Tibial nerve (tissue), 4 donors: Measurements from ENCODE around the gene CDK6. TPM values are rescaled to one million over a fixed set of nuclear protein-coding genes. Genes with fewer than 3 reads are reported as not detected.

ENCODE experiments used
- DNase-seq, 2 donors: peaks; one replicate each; pipeline ENCODE4 v3.0.0-alpha.2; 2019; ENCODE audit warnings: low spot score in 2 of 2
- H3K27ac ChIP-seq, 4 donors: fragments of 200-600 bp; sonication (generic) in 3 of 4; one replicate each; pipeline ENCODE4 v1.5.1; 2017 to 2019; ENCODE audit warnings: mild to moderate bottlenecking in 1 of 4
- H3K27me3 ChIP-seq, 2 donors: fragments of 200-600 bp; sonication (generic) in 1 of 2; one replicate each; pipeline versions ENCODE4 v1.5.1 to v1.6.0; 2017 to 2019
- H3K36me3 ChIP-seq, 3 donors: fragments of 200-600 bp; sonication (generic); one replicate each; pipeline ENCODE4 v1.5.1; 2018 to 2019
- H3K4me1 ChIP-seq, 4 donors: fragments of 200-600 bp; sonication (generic) in 3 of 4; one replicate each; pipeline ENCODE4 v1.5.1; 2017 to 2019
- H3K4me3 ChIP-seq, 4 donors: fragments of 200-600 bp; sonication (generic) in 3 of 4; one replicate each; pipeline ENCODE4 v1.5.1; 2017 to 2019; ENCODE audit warnings: mild to moderate bottlenecking in 1 of 4, moderate library complexity in 1 of 4
- H3K9me3 ChIP-seq, 4 donors: fragments of 200-600 bp; sonication (generic) in 3 of 4; one replicate each; pipeline ENCODE4 v1.5.1; 2017 to 2019
- CTCF ChIP-seq, 5 experiments: fragments of 200-600 bp in 3 of 5; fragments of 450-650 bp in 2 of 5; sonication (generic) in 3 of 5; IDR thresholded peaks; one replicate each; pipeline ENCODE4 v1.5.1; 2016 to 2019; ENCODE audit warnings: antibody characterized with exemption in 5 of 5, mild to moderate bottlenecking in 3 of 5, moderate library complexity in 2 of 5
- EP300 ChIP-seq, 2 donors: sonication (generic); formaldehyde crosslinking; IDR thresholded peaks; one replicate each; pipeline ENCODE4 v1.6.1; 2017; ENCODE audit warnings: antibody characterized with exemption in 2 of 2, mild to moderate bottlenecking in 1 of 2
- POLR2A ChIP-seq, 2 donors: fragments of 450-650 bp; IDR thresholded peaks; one replicate each; pipeline ENCODE4 v1.6.1; 2017; ENCODE audit warnings: antibody characterized with exemption in 2 of 2, mild to moderate bottlenecking in 2 of 2, moderate library complexity in 2 of 2
- WGBS, 2 donors: methylation state at CpG; one replicate each; pipeline ENCODE4 v1.1.5; 2018; 5-methylcytosine and 5-hydroxymethylcytosine counted together
- total RNA-seq, 4 donors: library from RNA; depleted of rRNA; stranded (reverse); fragments of >200 nt; gene quantifications; one replicate each; pipeline ENCODE4 v1.1.0, GENCODE V29; 2016

The CDK6 gene
- total RNA-seq, 4 donors from 2014 or later, result 14.4 to 45.4 (median 26.6) TPM

DNA sequence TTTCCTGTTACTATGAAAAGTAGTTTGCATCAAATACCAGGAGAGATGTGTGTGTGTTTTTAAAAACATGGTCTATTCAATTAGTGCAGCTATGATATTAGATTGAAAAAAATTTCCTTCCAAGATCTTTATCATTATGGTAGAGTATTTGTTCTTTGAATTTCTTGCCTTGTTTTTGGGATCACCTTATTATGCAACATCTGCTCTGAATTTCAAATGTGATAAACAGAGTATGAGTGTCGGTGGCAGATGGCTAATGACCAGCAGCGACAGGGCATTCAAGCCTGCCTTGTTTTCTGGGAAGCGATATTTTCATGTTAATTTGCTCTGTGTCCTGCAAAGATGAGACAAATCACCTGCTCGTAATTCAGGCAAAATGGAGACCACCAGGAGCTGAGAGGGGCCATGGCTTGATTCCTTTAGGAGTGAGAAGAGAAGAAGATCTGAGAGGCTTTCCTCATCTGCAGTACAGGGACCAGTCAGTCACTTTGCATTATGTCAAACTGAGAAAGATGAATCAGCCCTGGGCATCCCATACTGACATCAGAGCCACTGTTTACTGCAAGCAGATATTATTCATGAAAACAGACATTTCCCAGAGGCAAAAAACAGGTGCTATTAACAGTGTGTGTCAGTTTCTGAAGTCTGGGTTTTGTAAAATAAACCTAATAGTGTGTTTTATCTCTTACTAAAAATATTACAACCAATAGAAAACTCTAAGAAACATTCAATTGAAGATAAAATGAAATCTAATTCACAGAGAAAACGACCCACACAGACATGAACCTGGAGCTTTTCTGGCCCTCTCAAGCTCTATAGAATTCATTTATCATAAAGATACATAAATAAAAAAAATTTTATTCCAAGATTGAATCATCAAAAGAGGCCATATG is 67.6 kb downstream of the CDK6 start:
- Histone ChIP-seq H3K27ac (no peak overlapping the region), H3K4me1 (peaks cover 0 to 34% (median 9%) of the 10 kb centered on the region in 4 donors), H3K36me3 (peaks cover 0 to 11% (median 0%) of the 10 kb centered on the region in 3 donors), H3K9me3 (no peaks in the 10 kb centered on the region), H3K27me3 (no peaks in the 10 kb centered on the region), H3K4me3 (no peak overlapping the region)
- no peak for TF ChIP-seq EP300 (IDR thresholded peaks at IDR 0.05)
- no peak for TF ChIP-seq CTCF (IDR thresholded peaks at IDR 0.05)
- no peak for TF ChIP-seq POLR2A (IDR thresholded peaks at IDR 0.05)
- no peak for DNase-seq
- 77 to 85% methylated on average over 5 of the region's 5 CpGs for WGBS, 2 donors

- peaks cover 0 to 40% (median 9%) of the 10 kb centered on the region in 4 donors for H3K4me1 ChIP-seq
- TF ChIP-seq CTCF (IDR thresholded peaks at IDR 0.05) (no peak), POLR2A (IDR thresholded peaks at IDR 0.05) (no peak), EP300 (IDR thresholded peaks at IDR 0.05) (no peak)
Measured at GRCh38 chr7:92767437-92767836, 68.9 kb downstream of the CDK6 start.

DNA sequence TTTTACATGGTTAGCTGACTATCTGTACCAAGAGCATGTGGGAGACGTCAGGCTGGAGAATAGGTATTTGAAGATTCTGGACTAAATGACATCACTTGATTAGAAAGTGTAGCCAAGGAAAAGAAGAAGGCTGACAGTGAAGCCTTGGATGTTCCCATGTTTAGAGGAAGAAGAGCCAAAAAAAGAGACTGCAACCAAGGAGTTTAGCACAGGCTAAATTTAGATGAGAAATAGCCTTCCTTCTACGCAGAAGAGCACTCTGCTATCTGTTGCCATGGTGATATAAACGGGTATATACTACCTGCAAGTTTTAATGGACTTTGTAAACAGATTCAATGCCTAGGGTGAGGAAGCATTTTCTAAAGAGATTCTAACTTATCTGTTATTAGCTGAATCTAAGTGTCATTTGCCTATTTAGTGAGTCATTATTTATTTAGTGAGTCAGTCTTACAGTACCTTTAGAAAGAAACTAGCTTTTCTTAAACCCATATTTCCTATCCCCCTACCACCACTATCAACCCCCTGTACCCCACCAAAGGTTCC is 69.8 kb downstream of the CDK6 start:
- Histone ChIP-seq H3K27me3 (no peaks in the 10 kb centered on the region), H3K4me3 (no peak overlapping the region), H3K27ac (peak overlapping the region in 3 of 4 donors; percentile 46 to 78 (median 70)), H3K9me3 (no peaks in the 10 kb centered on the region), H3K36me3 (no peaks in the 10 kb centered on the region), H3K4me1 (peaks cover 0 to 40% (median 9%) of the 10 kb centered on the region in 4 donors)
- 32 to 47% methylated on average over 3 of the region's 3 CpGs for WGBS, 2 donors
- no peak for TF ChIP-seq CTCF (IDR thresholded peaks at IDR 0.05)
- no peak for TF ChIP-seq EP300 (IDR thresholded peaks at IDR 0.05)
- TF ChIP-seq POLR2A (IDR thresholded peaks at IDR 0.05), result no peak
- DNase-seq, result peak in 1 of 2 donors; percentile 15

More at GRCh38 chr7:92767437-92767836, 68.9 kb downstream of the CDK6 start:
- H3K27ac ChIP-seq, result peak overlapping the region in 2 of 4 donors; percentile 70 to 78
- H3K27me3 ChIP-seq, result no peaks in the 10 kb centered on the region
- peaks cover 0 to under 1% (median 0%) of the 10 kb centered on the region in 3 donors for H3K36me3 ChIP-seq
- no peaks in the 10 kb centered on the region for H3K9me3 ChIP-seq
- H3K4me3 ChIP-seq, result no peak overlapping the region
- DNase-seq, result no peak

DNA sequence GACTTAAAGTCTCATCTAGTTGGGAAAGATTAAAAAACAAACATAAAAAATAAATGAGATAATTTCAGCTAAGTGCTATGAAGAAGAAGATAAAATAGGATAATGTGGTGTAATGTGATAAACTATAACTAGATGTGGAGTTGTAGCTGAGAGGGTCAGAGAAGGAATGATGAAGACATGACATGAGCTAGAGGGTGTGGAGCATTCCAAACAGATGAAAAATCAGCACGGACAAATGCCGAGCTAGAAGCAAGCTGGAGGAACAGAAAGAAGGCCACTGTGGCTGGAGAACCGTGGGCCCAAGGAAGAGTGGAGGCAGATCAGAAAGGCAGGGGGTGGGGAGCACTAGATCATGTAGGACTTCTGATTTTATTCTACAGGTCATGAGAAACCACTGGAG is 70.6 kb downstream of the CDK6 start:
- H3K36me3 ChIP-seq, result no peaks in the 10 kb centered on the region
- no peak overlapping the region for H3K4me3 ChIP-seq
- H3K27ac ChIP-seq, result peak overlapping the region in 3 of 4 donors; percentile 46 to 78 (median 70)
- no peaks in the 10 kb centered on the region for H3K9me3 ChIP-seq
- WGBS, 2 donors, result 23 to 29% methylated on average over 3 of the region's 3 CpGs
- no peaks in the 10 kb centered on the region for H3K27me3 ChIP-seq
- no peak for DNase-seq
- H3K4me1 ChIP-seq, result peaks cover 0 to 40% (median 9%) of the 10 kb centered on the region in 4 donors
- TF ChIP-seq POLR2A (IDR thresholded peaks at IDR 0.05), result no peak
- no peak for TF ChIP-seq EP300 (IDR thresholded peaks at IDR 0.05)
- no peak for TF ChIP-seq CTCF (IDR thresholded peaks at IDR 0.05)
